HFFc6 (cell line): ENCODE data around the gene SPATA7. TPM values are rescaled to one million over a fixed set of nuclear protein-coding genes. Genes with fewer than 3 reads are reported as not detected.

Experiments
- DNase-seq: peaks from one replicate; pipeline ENCODE4 v3.0.0-alpha.2; 2018
- H3K27ac Mint-ChIP-seq: 2 replicates; pipeline ENCODE4 v1.8.0; 2020; ENCODE audit warnings: mild to moderate bottlenecking, mixed read lengths
- H3K27me3 Mint-ChIP-seq: 2 replicates; pipeline ENCODE4 v1.8.0; 2021; ENCODE audit warnings: mild to moderate bottlenecking, moderate library complexity, mixed read lengths; ENCODE audit not compliant: insufficient read depth
- H3K36me3 Mint-ChIP-seq: 2 replicates; pipeline ENCODE4 v1.8.0; 2021; ENCODE audit warnings: low read depth, mixed read lengths
- H3K4me1 Mint-ChIP-seq: 2 replicates; pipeline ENCODE4 v1.8.0; 2020; ENCODE audit warnings: low read depth, mixed read lengths
- H3K4me3 Mint-ChIP-seq: 2 replicates; pipeline ENCODE4 v1.8.0; 2020; ENCODE audit warnings: mild to moderate bottlenecking, moderate library complexity, mixed read lengths
- H3K9me3 Mint-ChIP-seq: 2 replicates; pipeline ENCODE4 v1.8.0; 2020; ENCODE audit warnings: mild to moderate bottlenecking, mixed read lengths
- CTCF ChIP-seq: fragments of 200-600 bp; sonication (generic); IDR thresholded peaks from 2 replicates; pipeline ENCODE4 v1.5.0; 2021; ENCODE audit warnings: antibody characterized with exemption, mild to moderate bottlenecking
- total RNA-seq, 6 experiments: library from RNA; stranded (reverse); fragmentation: NEBNext Ultra II Directional; extraction: Animal tissue kit (Norgen Biotek cat#: 25700); gene quantifications; 2 replicates in 1 of 6; 3 replicates in 5 of 6; pipeline ENCODE4 v1.2.3, GENCODE V29; 2021

Gene SPATA7
- total RNA-seq, 6 experiments from 2014 or later = 6.1 to 7.4 (median 6.8) TPM

- no peak for DNase-seq
These were observed 868 bp downstream of the SPATA7 start for GRCh38 chr14:88386256-88386794.

GRCh38 chr14:88388741-88389282 is 3.4 kb downstream of the SPATA7 start:
- Mint-ChIP-seq H3K9me3 (no peaks in the 10 kb centered on the region), H3K27me3 (no peaks in the 10 kb centered on the region; the same call in none of the 2 replicates), H3K4me3 (no peak overlapping the region), H3K4me1 (peaks cover 22% of the 10 kb centered on the region), H3K27ac (peak overlapping the region; percentile 5; the same call in 1 of the 2 replicates), H3K36me3 (no peaks in the 10 kb centered on the region; the same call in 1 of the 2 replicates)
- TF ChIP-seq CTCF = no peak
- DNase-seq = no peak

More at GRCh38 chr14:88386256-88386794, 868 bp downstream of the SPATA7 start:
- H3K27me3 Mint-ChIP-seq = no peaks in the 10 kb centered on the region; the same call in none of the 2 replicates
- no peaks in the 10 kb centered on the region; the same call in 1 of the 2 replicates for H3K36me3 Mint-ChIP-seq
- peak overlapping the region; percentile 92 for H3K27ac Mint-ChIP-seq
- no peak for TF ChIP-seq CTCF
- peaks cover 22% of the 10 kb centered on the region for H3K4me1 Mint-ChIP-seq
- no peaks in the 10 kb centered on the region for H3K9me3 Mint-ChIP-seq
- peak overlapping the region; percentile 100 for H3K4me3 Mint-ChIP-seq

GRCh38 chr14:88392609-88393008 is 7.2 kb downstream of the SPATA7 start:
- Mint-ChIP-seq H3K27me3 (no peaks in the 10 kb centered on the region), H3K4me1 (no peaks in the 10 kb centered on the region; the same call in 1 of the 2 replicates), H3K4me3 (no peak overlapping the region), H3K36me3 (no peaks in the 10 kb centered on the region), H3K9me3 (no peaks in the 10 kb centered on the region), H3K27ac (no peak overlapping the region)
- TF ChIP-seq CTCF = no peak
- no peak for DNase-seq

GRCh38 chr14:88411039-88411438 is 25.6 kb downstream of the SPATA7 start:
- DNase-seq = no peak
- Mint-ChIP-seq H3K27ac (no peak overlapping the region), H3K36me3 (peaks cover 35% of the 10 kb centered on the region), H3K4me3 (no peak overlapping the region), H3K27me3 (no peaks in the 10 kb centered on the region; the same call in 1 of the 2 replicates), H3K4me1 (no peaks in the 10 kb centered on the region), H3K9me3 (peaks cover 5% of the 10 kb centered on the region; the same call in 1 of the 2 replicates)
- no peak for TF ChIP-seq CTCF

GRCh38 chr14:88417594-88417993 is 32.1 kb downstream of the SPATA7 start:
- no peak for TF ChIP-seq CTCF
- DNase-seq = no peak
- Mint-ChIP-seq H3K27ac (no peak overlapping the region), H3K27me3 (no peaks in the 10 kb centered on the region; the same call in 1 of the 2 replicates), H3K9me3 (peaks cover 18% of the 10 kb centered on the region), H3K4me1 (peaks cover 15% of the 10 kb centered on the region), H3K4me3 (no peak overlapping the region), H3K36me3 (peaks cover 43% of the 10 kb centered on the region)
